ENCODE data around the gene MRPL12. TPM values are rescaled to one million over a fixed set of nuclear protein-coding genes. Genes with fewer than 3 reads are reported as not detected.

The MRPL12 gene
- total RNA-seq, 1 experiment from 2014 or later: 157 TPM

GRCh38 chr17:81741594-81742452 is 38.7 kb downstream of the MRPL12 start:
- DNase-seq (ENCODE audit: low read depth, low spot score): no peak
- TF ChIP-seq REST (IDR thresholded peaks at IDR 0.05; ENCODE audit: insufficient read depth in 1 of 2, low read depth in 2 of 2, low read length in 1 of 2) (no peak), CTCF (IDR thresholded peaks at IDR 0.05) (no peak), TCF7L2 (IDR thresholded peaks at IDR 0.05; ENCODE audit: low read depth, low read length) (no peak)
- CTCF ChIA-PET: no interaction called here
- H3K4me3 ChIP-seq (ENCODE audit: low read depth in 2 of 2, low read length in 2 of 2): no peak overlapping the region
- intact Hi-C loops (cut with micrococcal nuclease; ENCODE audit: unreplicated experiment) (no loop called here), in situ Hi-C loops (cut with HindIII; ENCODE audit: low pct_unique_long_range_greater_than_20kb, low sequenced_read_pairs) (no loop called here)
- no peaks in the 10 kb centered on the region for H3K4me1 ChIP-seq (ENCODE audit: control insufficient read depth, insufficient read depth, low read length)
- POLR2A ChIA-PET: no interaction called here
- no peaks in the 10 kb centered on the region for H3K27me3 ChIP-seq (ENCODE audit: control insufficient read depth, insufficient read depth, low read length)
- H3K9me3 ChIP-seq (ENCODE audit: control insufficient read depth, insufficient read depth, low read depth, low read length): no peaks in the 10 kb centered on the region
- no TSS peak for BruUV-seq (replicated peaks)
- ATAC-seq: peak; percentile 75
- H3K27ac ChIP-seq (ENCODE audit: low read length): no peak overlapping the region
- H3K36me3 ChIP-seq (ENCODE audit: control insufficient read depth, insufficient read depth, low read length): no peaks in the 10 kb centered on the region

Small RNA genes within 50 kb of the gene (microRNA-seq; reads per million reads assigned to microRNA genes)
- 1.9 reads per million for gene MIR6786 (ENCODE audit: unreplicated experiment)

Other genes with a start within 250 kb of the MRPL12 start
- 4,502 TPM for gene ACTG1, start 190.6 kb upstream of the MRPL12 start, total RNA-seq (2021; ENCODE audit: unreplicated experiment)
- gene FSCN2, start 175.0 kb upstream of the MRPL12 start, total RNA-seq (2021; ENCODE audit: unreplicated experiment): 1.2 TPM
- gene FAAP100, start 151.0 kb upstream of the MRPL12 start, total RNA-seq (2021; ENCODE audit: unreplicated experiment): 265 TPM
- gene NPLOC4, start 66.3 kb upstream of the MRPL12 start, total RNA-seq (2021; ENCODE audit: unreplicated experiment): 246 TPM
- 4.8 TPM for gene TSPAN10, start 66.2 kb upstream of the MRPL12 start, total RNA-seq (2021; ENCODE audit: unreplicated experiment)
- 0.85 TPM for gene PDE6G, start 46.8 kb upstream of the MRPL12 start, total RNA-seq (2021; ENCODE audit: unreplicated experiment)
- 42.8 TPM for gene OXLD1, start 36.8 kb upstream of the MRPL12 start, total RNA-seq (2021; ENCODE audit: unreplicated experiment)
- gene CCDC137, start 36.6 kb upstream of the MRPL12 start, total RNA-seq (2021; ENCODE audit: unreplicated experiment): 74.6 TPM
- gene ARL16, start 19.6 kb upstream of the MRPL12 start, total RNA-seq (2021; ENCODE audit: unreplicated experiment): 52.7 TPM
- gene HGS, start 19.4 kb upstream of the MRPL12 start, total RNA-seq (2021; ENCODE audit: unreplicated experiment): 240 TPM
- 81.2 TPM for gene SLC25A10, start 8.9 kb downstream of the MRPL12 start, total RNA-seq (2021; ENCODE audit: unreplicated experiment)
- gene GCGR, start 100.8 kb downstream of the MRPL12 start, total RNA-seq (2021; ENCODE audit: unreplicated experiment): 1.6 TPM
- gene MCRIP1, start 129.9 kb downstream of the MRPL12 start, total RNA-seq (2021; ENCODE audit: unreplicated experiment): 115 TPM
- not detected for gene PPP1R27, start 131.7 kb downstream of the MRPL12 start, total RNA-seq (2021; ENCODE audit: unreplicated experiment)
- gene P4HB, start 157.2 kb downstream of the MRPL12 start, total RNA-seq (2021; ENCODE audit: unreplicated experiment): 759 TPM
- gene ARHGDIA, start 168.0 kb downstream of the MRPL12 start, total RNA-seq (2021; ENCODE audit: unreplicated experiment): 420 TPM
- gene ALYREF, start 188.2 kb downstream of the MRPL12 start, total RNA-seq (2021; ENCODE audit: unreplicated experiment): 253 TPM
- gene ANAPC11, start 188.4 kb downstream of the MRPL12 start, total RNA-seq (2021; ENCODE audit: unreplicated experiment): 218 TPM
- gene NPB, start 198.9 kb downstream of the MRPL12 start, total RNA-seq (2021; ENCODE audit: unreplicated experiment): 3.9 TPM
- gene PCYT2, start 208.0 kb downstream of the MRPL12 start, total RNA-seq (2021; ENCODE audit: unreplicated experiment): 91.2 TPM
- 82.5 TPM for gene SIRT7, start 214.8 kb downstream of the MRPL12 start, total RNA-seq (2021; ENCODE audit: unreplicated experiment)
- 57.0 TPM for gene MAFG, start 224.4 kb downstream of the MRPL12 start, total RNA-seq (2021; ENCODE audit: unreplicated experiment)
- gene PYCR1, start 233.9 kb downstream of the MRPL12 start, total RNA-seq (2021; ENCODE audit: unreplicated experiment): 212 TPM
- gene MYADML2, start 243.9 kb downstream of the MRPL12 start, total RNA-seq (2021; ENCODE audit: unreplicated experiment): not detected